ENCODE results near the gene FLYWCH1. TPM values are rescaled to one million over a fixed set of nuclear protein-coding genes. Genes with fewer than 3 reads are reported as not detected.

The FLYWCH1 gene
- total RNA-seq, 1 experiment from 2014 or later = 32.6 TPM

GRCh38 chr16:2923481-2923880, 11.8 kb downstream of the FLYWCH1 start:
- no peak overlapping the region for H3K27ac Mint-ChIP-seq
- peaks cover 3% of the 10 kb centered on the region; the same call in 1 of the 2 replicates for H3K36me3 Mint-ChIP-seq

More at GRCh38 chr16:2923481-2923880, 11.8 kb downstream of the FLYWCH1 start:
- ATAC-seq = no peak
- TF ChIP-seq NR3C1 (CRISPR knock-in tag; conservative IDR thresholded peaks at IDR 0.05; ENCODE audit: low read depth) = no peak
- TF ChIP-seq ZNF396 (CRISPR knock-in tag; IDR thresholded peaks at IDR 0.05; ENCODE audit: borderline replicate concordance) = no peak
- TF ChIP-seq ELF4 (CRISPR knock-in tag; IDR thresholded peaks at IDR 0.05; ENCODE audit: low read depth) = no peak
- no peak for TF ChIP-seq JAZF1 (CRISPR knock-in tag; IDR thresholded peaks at IDR 0.05)
- no peak for TF ChIP-seq ZNF671 (CRISPR knock-in tag; IDR thresholded peaks at IDR 0.05)
- TF ChIP-seq, protein P1, sequence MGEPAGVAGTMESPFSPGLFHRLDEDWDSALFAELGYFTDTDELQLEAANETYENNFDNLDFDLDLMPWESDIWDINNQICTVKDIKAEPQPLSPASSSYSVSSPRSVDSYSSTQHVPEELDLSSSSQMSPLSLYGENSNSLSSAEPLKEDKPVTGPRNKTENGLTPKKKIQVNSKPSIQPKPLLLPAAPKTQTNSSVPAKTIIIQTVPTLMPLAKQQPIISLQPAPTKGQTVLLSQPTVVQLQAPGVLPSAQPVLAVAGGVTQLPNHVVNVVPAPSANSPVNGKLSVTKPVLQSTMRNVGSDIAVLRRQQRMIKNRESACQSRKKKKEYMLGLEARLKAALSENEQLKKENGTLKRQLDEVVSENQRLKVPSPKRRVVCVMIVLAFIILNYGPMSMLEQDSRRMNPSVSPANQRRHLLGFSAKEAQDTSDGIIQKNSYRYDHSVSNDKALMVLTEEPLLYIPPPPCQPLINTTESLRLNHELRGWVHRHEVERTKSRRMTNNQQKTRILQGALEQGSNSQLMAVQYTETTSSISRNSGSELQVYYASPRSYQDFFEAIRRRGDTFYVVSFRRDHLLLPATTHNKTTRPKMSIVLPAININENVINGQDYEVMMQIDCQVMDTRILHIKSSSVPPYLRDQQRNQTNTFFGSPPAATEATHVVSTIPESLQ (CRISPR knock-in tag; IDR thresholded peaks at IDR 0.05) = no peak
- TF ChIP-seq HMGXB4 (CRISPR knock-in tag; IDR thresholded peaks at IDR 0.05) = no peak
- TF ChIP-seq STAT6 (CRISPR knock-in tag; conservative IDR thresholded peaks at IDR 0.05; ENCODE audit: low read depth) = no peak
- no peak for TF ChIP-seq CREB1 (CRISPR knock-in tag; IDR thresholded peaks at IDR 0.05)
- no peak for TF ChIP-seq TCF7 (CRISPR knock-in tag; IDR thresholded peaks at IDR 0.05; ENCODE audit: low read depth)
- TF ChIP-seq, protein P2, sequence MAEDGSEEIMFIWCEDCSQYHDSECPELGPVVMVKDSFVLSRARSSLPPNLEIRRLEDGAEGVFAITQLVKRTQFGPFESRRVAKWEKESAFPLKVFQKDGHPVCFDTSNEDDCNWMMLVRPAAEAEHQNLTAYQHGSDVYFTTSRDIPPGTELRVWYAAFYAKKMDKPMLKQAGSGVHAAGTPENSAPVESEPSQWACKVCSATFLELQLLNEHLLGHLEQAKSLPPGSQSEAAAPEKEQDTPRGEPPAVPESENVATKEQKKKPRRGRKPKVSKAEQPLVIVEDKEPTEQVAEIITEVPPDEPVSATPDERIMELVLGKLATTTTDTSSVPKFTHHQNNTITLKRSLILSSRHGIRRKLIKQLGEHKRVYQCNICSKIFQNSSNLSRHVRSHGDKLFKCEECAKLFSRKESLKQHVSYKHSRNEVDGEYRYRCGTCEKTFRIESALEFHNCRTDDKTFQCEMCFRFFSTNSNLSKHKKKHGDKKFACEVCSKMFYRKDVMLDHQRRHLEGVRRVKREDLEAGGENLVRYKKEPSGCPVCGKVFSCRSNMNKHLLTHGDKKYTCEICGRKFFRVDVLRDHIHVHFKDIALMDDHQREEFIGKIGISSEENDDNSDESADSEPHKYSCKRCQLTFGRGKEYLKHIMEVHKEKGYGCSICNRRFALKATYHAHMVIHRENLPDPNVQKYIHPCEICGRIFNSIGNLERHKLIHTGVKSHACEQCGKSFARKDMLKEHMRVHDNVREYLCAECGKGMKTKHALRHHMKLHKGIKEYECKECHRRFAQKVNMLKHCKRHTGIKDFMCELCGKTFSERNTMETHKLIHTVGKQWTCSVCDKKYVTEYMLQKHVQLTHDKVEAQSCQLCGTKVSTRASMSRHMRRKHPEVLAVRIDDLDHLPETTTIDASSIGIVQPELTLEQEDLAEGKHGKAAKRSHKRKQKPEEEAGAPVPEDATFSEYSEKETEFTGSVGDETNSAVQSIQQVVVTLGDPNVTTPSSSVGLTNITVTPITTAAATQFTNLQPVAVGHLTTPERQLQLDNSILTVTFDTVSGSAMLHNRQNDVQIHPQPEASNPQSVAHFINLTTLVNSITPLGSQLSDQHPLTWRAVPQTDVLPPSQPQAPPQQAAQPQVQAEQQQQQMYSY (CRISPR knock-in tag; IDR thresholded peaks at IDR 0.05) = no peak
- no peak for TF ChIP-seq ZNF317 (CRISPR knock-in tag; IDR thresholded peaks at IDR 0.05; ENCODE audit: borderline replicate concordance, low read depth)
- TF ChIP-seq ZNF232 (CRISPR knock-in tag; IDR thresholded peaks at IDR 0.05) = no peak
- no peak for TF ChIP-seq PRRX2 (CRISPR knock-in tag; IDR thresholded peaks at IDR 0.05)
- Mint-ChIP-seq H3K4me3 (no peak overlapping the region), H3K9me3 (peaks cover 9% of the 10 kb centered on the region), H3K27me3 (ENCODE audit: low read depth) (peaks cover 9% of the 10 kb centered on the region), H3K4me1 (peaks cover 25% of the 10 kb centered on the region)
- ChIA-PET POLR2A (no interaction called here), CTCF (interaction anchor here (0.7 to 4.9 kb wide), 6 partner anchors 9 to 148 kb away, joined by 3 to 31 read pairs (median 3); partner anchors contain the start of gene PRSS22)
- DNase-seq (ENCODE audit: low spot score) = no peak

All from WTC11 (cell line).